GM23338 (cell line): ENCODE data around the gene GRIK2. TPM values are rescaled to one million over a fixed set of nuclear protein-coding genes. Genes with fewer than 3 reads are reported as not detected.

Source experiments
- ATAC-seq: fragments of 200-7000 bp; cut with Tn5 transposase; 3 replicates; pipeline ENCODE4 v1.9.1; 2020
- DNase-seq: peaks from one replicate; pipeline ENCODE4 v3.0.0-alpha.2; 2015; ENCODE audit warnings: low spot score
- H2AFZ ChIP-seq: fragments of 200-600 bp; sonication (generic); 2 replicates; pipeline ENCODE4 v1.8.0; 2016; ENCODE audit warnings: antibody characterized with exemption, mild to moderate bottlenecking, moderate library complexity
- H3F3A ChIP-seq: fragments of 200-600 bp; sonication (generic); replicated peaks from 2 replicates; pipeline ENCODE4 v1.8.0; 2017; ENCODE audit warnings: antibody characterized with exemption, mixed run types, low read depth
- H3K27ac ChIP-seq: fragments of 200-600 bp; sonication (generic); 2 replicates; pipeline ENCODE4 v1.6.1; 2016; ENCODE audit warnings: low read depth
- H3K27me3 ChIP-seq: fragments of 200-600 bp; sonication (generic); 2 replicates; pipeline ENCODE4 v1.8.0; 2016; ENCODE audit warnings: mild to moderate bottlenecking, mixed run types, moderate library complexity; ENCODE audit not compliant: insufficient read depth
- H3K36me3 ChIP-seq: fragments of 200-600 bp; sonication (generic); 2 replicates; pipeline ENCODE4 v1.8.0; 2016; ENCODE audit warnings: mild to moderate bottlenecking; ENCODE audit not compliant: insufficient read depth
- H3K4me1 ChIP-seq: fragments of 200-600 bp; sonication (generic); 2 replicates; pipeline ENCODE4 v1.8.0; 2016; ENCODE audit warnings: mild to moderate bottlenecking, moderate library complexity; ENCODE audit not compliant: insufficient read depth
- H3K4me2 ChIP-seq: fragments of 200-600 bp; sonication (generic); 2 replicates; pipeline ENCODE4 v1.7.1; 2017; ENCODE audit warnings: mixed run types
- H3K4me3 ChIP-seq: fragments of 200-600 bp; sonication (generic); 2 replicates; pipeline ENCODE4 v1.6.1; 2016; ENCODE audit warnings: mixed run types
- H3K79me2 ChIP-seq: fragments of 200-600 bp; sonication (generic); replicated peaks from 2 replicates; pipeline ENCODE4 v1.8.0; 2017; ENCODE audit warnings: mild to moderate bottlenecking; ENCODE audit not compliant: insufficient read depth
- H3K9me2 ChIP-seq: fragments of 200-600 bp; sonication (generic); 2 replicates; pipeline ENCODE4 v1.8.0; 2017; ENCODE audit not compliant: insufficient read depth
- H4K20me1 ChIP-seq: fragments of 200-600 bp; sonication (generic); replicated peaks from 2 replicates; pipeline ENCODE4 v1.8.0; 2017; ENCODE audit warnings: mild to moderate bottlenecking; ENCODE audit not compliant: insufficient read depth
- H3K27ac Mint-ChIP-seq: 2 replicates; pipeline ENCODE4 v1.8.0; 2020; ENCODE audit warnings: inconsistent platforms, mild to moderate bottlenecking, moderate library complexity, mixed read lengths
- H3K27me3 Mint-ChIP-seq: 3 replicates; pipeline ENCODE4 v1.8.0; 2022; ENCODE audit warnings: low read depth, mild to moderate bottlenecking, moderate library complexity, mixed read lengths, inconsistent platforms; ENCODE audit not compliant: insufficient read depth, poor library complexity
- H3K36me3 Mint-ChIP-seq: 3 replicates; pipeline ENCODE4 v1.8.0; 2021; ENCODE audit warnings: low read depth, mild to moderate bottlenecking, inconsistent platforms, moderate library complexity, mixed read lengths
- H3K4me1 Mint-ChIP-seq: 3 replicates; pipeline ENCODE4 v1.8.0; 2020; ENCODE audit warnings: mild to moderate bottlenecking, inconsistent platforms, mixed read lengths
- H3K4me3 Mint-ChIP-seq: 3 replicates; pipeline ENCODE4 v1.8.0; 2021; ENCODE audit warnings: moderate library complexity, mild to moderate bottlenecking, inconsistent platforms, mixed read lengths
- H3K9me3 Mint-ChIP-seq: 3 replicates; pipeline ENCODE4 v1.8.0; 2020; ENCODE audit warnings: moderate library complexity, mild to moderate bottlenecking, inconsistent platforms, mixed read lengths
- CREB1 ChIP-seq: fragments of 250-450 bp; sonication (Bioruptor Pico); IDR thresholded peaks from 2 replicates; pipeline ENCODE4 v1.5.0; 2020; ENCODE audit warnings: low read depth, mild to moderate bottlenecking, moderate library complexity
- ETS1 ChIP-seq: IDR thresholded peaks from 2 replicates; pipeline ENCODE4 v1.6.1; 2016; ENCODE audit warnings: antibody characterized with exemption
- NANOG ChIP-seq: IDR thresholded peaks from 2 replicates; pipeline ENCODE4 v1.6.1; 2016; ENCODE audit warnings: antibody characterized with exemption, borderline replicate concordance
- POLR2AphosphoS5 ChIP-seq: IDR thresholded peaks from 2 replicates; pipeline ENCODE4 v1.6.1; 2016; ENCODE audit warnings: antibody characterized with exemption, low read depth
- STAT1 ChIP-seq: IDR thresholded peaks from one replicate; pipeline ENCODE4 v1.6.1; 2016; ENCODE audit warnings: antibody characterized with exemption; ENCODE audit not compliant: unreplicated experiment
- ZNF331 ChIP-seq: fragments of 250-450 bp; sonication (Bioruptor Pico); IDR thresholded peaks from 2 replicates; pipeline ENCODE4 v1.5.0; 2020; ENCODE audit warnings: low read depth, mild to moderate bottlenecking, moderate library complexity
- ZNF462 ChIP-seq: fragments of 250-450 bp; sonication (Bioruptor Pico); IDR thresholded peaks from 2 replicates; pipeline ENCODE4 v1.5.0; 2020; ENCODE audit warnings: mild to moderate bottlenecking, moderate library complexity
- polyA plus RNA-seq: library from polyadenylated mRNA; unstranded; fragments of >200 nt; fragmentation: Nextera tagmentation; extraction: Ambion mirVana; gene quantifications from 2 replicates; pipeline ENCODE4 v1.2.1, GENCODE V29; 2016
- total RNA-seq: library from RNA; depleted of rRNA; stranded (reverse); fragments of >200 nt; shearing (Covaris generic); gene quantifications from 2 replicates; pipeline ENCODE4 v1.2.3, GENCODE V29; 2014

Gene GRIK2
- total and polyA plus RNA-seq, 2 experiments from 2014 or later: 0.73 to 3.0 TPM

- no peaks in the 10 kb centered on the region for H3K27me3 ChIP-seq
- H3K36me3 ChIP-seq: no peaks in the 10 kb centered on the region
- no peaks in the 10 kb centered on the region for H4K20me1 ChIP-seq
- no peak for TF ChIP-seq ZNF331 (CRISPR knock-in tag)
- no peak for TF ChIP-seq POLR2AphosphoS5
- no peak for TF ChIP-seq CREB1 (CRISPR knock-in tag)
- no peak for TF ChIP-seq ETS1
- no peak for TF ChIP-seq NANOG
- no peak for TF ChIP-seq ZNF462
- no peak for TF ChIP-seq STAT1
- Mint-ChIP-seq H3K4me1 (peaks cover 4% of the 10 kb centered on the region; the same call in 2 of the 3 replicates), H3K27ac (no peak overlapping the region), H3K36me3 (no peaks in the 10 kb centered on the region), H3K27me3 (no peaks in the 10 kb centered on the region), H3K9me3 (no peaks in the 10 kb centered on the region), H3K4me3 (no peak overlapping the region)
- H2AFZ ChIP-seq: no peak overlapping the region
- ATAC-seq: no peak
- H3K4me2 ChIP-seq: no peak overlapping the region
- no peaks in the 10 kb centered on the region for H3K9me2 ChIP-seq
- H3K4me3 ChIP-seq: no peak overlapping the region
- no peaks in the 10 kb centered on the region for H3K4me1 ChIP-seq
- H3K27ac ChIP-seq: no peak overlapping the region
- no peaks in the 10 kb centered on the region for H3F3A ChIP-seq
- DNase-seq: no peak
- H3K79me2 ChIP-seq: no peaks in the 10 kb centered on the region
Measured at GRCh38 chr6:102051001-102051400, 657.5 kb downstream of the GRIK2 start.
